UCSD-AML1 (cell line): Measurements from ENCODE around the gene IPCEF1.
"Not testable (repeated sequence)": the region's sequence is repeated elsewhere in the genome, so short reads cannot be mapped to it uniquely, and the experiment has no call there.

Experiments used
- DNase-seq: peaks from one replicate; lab custom pipeline; 2025; ENCODE audit not compliant: unreplicated experiment; lab: John Stamatoyannopoulos, UW

The IPCEF1 gene

GRCh38 chr6:154227862-154228520 is 128.6 kb downstream of the IPCEF1 start:
- no peak for DNase-seq

GRCh38 chr6:154226461-154226860 is 130.1 kb downstream of the IPCEF1 start:
- no peak for DNase-seq

- DNase-seq = no peak
Measured at GRCh38 chr6:154223296-154223695, 133.3 kb downstream of the IPCEF1 start.

- DNase-seq = no peak
Measured at GRCh38 chr6:154222716-154223115, 133.9 kb downstream of the IPCEF1 start.

GRCh38 chr6:154219250-154219649 is 137.4 kb downstream of the IPCEF1 start:
- no peak for DNase-seq

GRCh38 chr6:154218787-154219186 is 137.8 kb downstream of the IPCEF1 start:
- no peak for DNase-seq

- peak; percentile 12 for DNase-seq
Measured at GRCh38 chr6:154218301-154218700, 138.3 kb downstream of the IPCEF1 start.

GRCh38 chr6:154213782-154214181 is 142.8 kb downstream of the IPCEF1 start:
- DNase-seq = no peak

GRCh38 chr6:154210678-154211077 is 145.9 kb downstream of the IPCEF1 start:
- no peak for DNase-seq

GRCh38 chr6:154209555-154209954 is 147.0 kb downstream of the IPCEF1 start:
- DNase-seq = no peak

- no peak for DNase-seq
Measured at GRCh38 chr6:154206996-154207395, 149.6 kb downstream of the IPCEF1 start.

GRCh38 chr6:154206141-154206540 is 150.5 kb downstream of the IPCEF1 start:
- no peak for DNase-seq

GRCh38 chr6:154202958-154203357 is 153.6 kb downstream of the IPCEF1 start:
- no peak for DNase-seq

- DNase-seq = no peak
Measured at GRCh38 chr6:154202339-154202738, 154.3 kb downstream of the IPCEF1 start.

- DNase-seq = not testable (repeated sequence)
Measured at GRCh38 chr6:154201688-154202087, 154.9 kb downstream of the IPCEF1 start.

- no peak for DNase-seq
Measured at GRCh38 chr6:154197196-154197860, 159.3 kb downstream of the IPCEF1 start.

GRCh38 chr6:154196333-154196885 is 160.2 kb downstream of the IPCEF1 start:
- no peak for DNase-seq

GRCh38 chr6:154187714-154188113 is 168.9 kb downstream of the IPCEF1 start:
- no peak for DNase-seq

GRCh38 chr6:154187203-154187602 is 169.4 kb downstream of the IPCEF1 start:
- no peak for DNase-seq

GRCh38 chr6:154179434-154179833 is 177.2 kb downstream of the IPCEF1 start:
- no peak for DNase-seq

- not testable (repeated sequence) for DNase-seq
Measured at GRCh38 chr6:154172393-154172792, 184.2 kb downstream of the IPCEF1 start.

- DNase-seq = no peak
Measured at GRCh38 chr6:154170106-154170505, 186.5 kb downstream of the IPCEF1 start.
